Measurements from ENCODE around the gene MBD6.
"Not testable (repeated sequence)": the region's sequence is repeated elsewhere in the genome, so short reads cannot be mapped to it uniquely, and the experiment has no call there.

Gene MBD6

GRCh38 chr12:57568838-57569237 lies 46.2 kb downstream of the MBD6 start:
- ATAC-seq (ENCODE audit: low read depth) (no peak), DNase-seq (ENCODE audit: low spot score) (no peak)
- Histone ChIP-seq H3K4me3 (ENCODE audit: severe bottlenecking) (no peak overlapping the region), H3K9me3 (ENCODE audit: severe bottlenecking) (no peaks in the 10 kb centered on the region), H3K4me1 (ENCODE audit: insufficient read depth, poor library complexity, severe bottlenecking) (no peaks in the 10 kb centered on the region), H3K36me3 (ENCODE audit: low read depth) (no peaks in the 10 kb centered on the region), H3K27ac (ENCODE audit: poor library complexity, severe bottlenecking) (no peak overlapping the region), H3K27me3 (ENCODE audit: insufficient read depth, poor library complexity, severe bottlenecking) (no peaks in the 10 kb centered on the region)
- TF ChIP-seq CTCF (IDR thresholded peaks at IDR 0.05; ENCODE audit: poor library complexity, severe bottlenecking): no peak

GRCh38 chr12:57569858-57570257 lies 47.2 kb downstream of the MBD6 start:
- Histone ChIP-seq H3K9me3 (ENCODE audit: severe bottlenecking) (no peaks in the 10 kb centered on the region), H3K36me3 (ENCODE audit: low read depth) (no peaks in the 10 kb centered on the region), H3K4me1 (ENCODE audit: insufficient read depth, poor library complexity, severe bottlenecking) (no peaks in the 10 kb centered on the region), H3K27ac (ENCODE audit: poor library complexity, severe bottlenecking) (no peak overlapping the region), H3K4me3 (ENCODE audit: severe bottlenecking) (no peak overlapping the region), H3K27me3 (ENCODE audit: insufficient read depth, poor library complexity, severe bottlenecking) (no peaks in the 10 kb centered on the region)
- DNase-seq (ENCODE audit: low spot score) (no peak), ATAC-seq (ENCODE audit: low read depth) (no peak)
- TF ChIP-seq CTCF (IDR thresholded peaks at IDR 0.05; ENCODE audit: poor library complexity, severe bottlenecking): no peak

- H3K36me3 ChIP-seq (ENCODE audit: low read depth); ATAC-seq (ENCODE audit: low read depth); H3K4me1 ChIP-seq (ENCODE audit: insufficient read depth, poor library complexity, severe bottlenecking); DNase-seq (ENCODE audit: low spot score); H3K27ac ChIP-seq (ENCODE audit: poor library complexity, severe bottlenecking); H3K4me3 ChIP-seq (ENCODE audit: severe bottlenecking); H3K9me3 ChIP-seq (ENCODE audit: severe bottlenecking); H3K27me3 ChIP-seq (ENCODE audit: insufficient read depth, poor library complexity, severe bottlenecking): not testable (repeated sequence)
These were observed 47.8 kb downstream of the MBD6 start for GRCh38 chr12:57570438-57570837.

- Histone ChIP-seq H3K4me3 (ENCODE audit: severe bottlenecking) (no peak overlapping the region), H3K36me3 (ENCODE audit: low read depth) (no peaks in the 10 kb centered on the region), H3K4me1 (ENCODE audit: insufficient read depth, poor library complexity, severe bottlenecking) (no peaks in the 10 kb centered on the region), H3K27me3 (ENCODE audit: insufficient read depth, poor library complexity, severe bottlenecking) (no peaks in the 10 kb centered on the region), H3K27ac (ENCODE audit: poor library complexity, severe bottlenecking) (no peak overlapping the region), H3K9me3 (ENCODE audit: severe bottlenecking) (no peaks in the 10 kb centered on the region)
- no peak for ATAC-seq (ENCODE audit: low read depth)
- DNase-seq (ENCODE audit: low spot score): no peak
- no peak for TF ChIP-seq CTCF (IDR thresholded peaks at IDR 0.05; ENCODE audit: poor library complexity, severe bottlenecking)
These were observed 49.5 kb downstream of the MBD6 start for GRCh38 chr12:57571926-57572762.

GRCh38 chr12:57574795-57575194 lies 52.2 kb downstream of the MBD6 start:
- H3K9me3 ChIP-seq (ENCODE audit: severe bottlenecking): no peaks in the 10 kb centered on the region
- H3K27me3 ChIP-seq (ENCODE audit: insufficient read depth, poor library complexity, severe bottlenecking): no peaks in the 10 kb centered on the region
- ATAC-seq (ENCODE audit: low read depth) (no peak), DNase-seq (ENCODE audit: low spot score) (no peak)
- no peak for TF ChIP-seq CTCF (IDR thresholded peaks at IDR 0.05; ENCODE audit: poor library complexity, severe bottlenecking)
- no peaks in the 10 kb centered on the region for H3K36me3 ChIP-seq (ENCODE audit: low read depth)
- no peak overlapping the region for H3K27ac ChIP-seq (ENCODE audit: poor library complexity, severe bottlenecking)
- no peaks in the 10 kb centered on the region for H3K4me1 ChIP-seq (ENCODE audit: insufficient read depth, poor library complexity, severe bottlenecking)
- no peak overlapping the region for H3K4me3 ChIP-seq (ENCODE audit: severe bottlenecking)

Data from RWPE2 (cell line).